ENCODE measurements around the gene RPS6KA2.

DNA sequence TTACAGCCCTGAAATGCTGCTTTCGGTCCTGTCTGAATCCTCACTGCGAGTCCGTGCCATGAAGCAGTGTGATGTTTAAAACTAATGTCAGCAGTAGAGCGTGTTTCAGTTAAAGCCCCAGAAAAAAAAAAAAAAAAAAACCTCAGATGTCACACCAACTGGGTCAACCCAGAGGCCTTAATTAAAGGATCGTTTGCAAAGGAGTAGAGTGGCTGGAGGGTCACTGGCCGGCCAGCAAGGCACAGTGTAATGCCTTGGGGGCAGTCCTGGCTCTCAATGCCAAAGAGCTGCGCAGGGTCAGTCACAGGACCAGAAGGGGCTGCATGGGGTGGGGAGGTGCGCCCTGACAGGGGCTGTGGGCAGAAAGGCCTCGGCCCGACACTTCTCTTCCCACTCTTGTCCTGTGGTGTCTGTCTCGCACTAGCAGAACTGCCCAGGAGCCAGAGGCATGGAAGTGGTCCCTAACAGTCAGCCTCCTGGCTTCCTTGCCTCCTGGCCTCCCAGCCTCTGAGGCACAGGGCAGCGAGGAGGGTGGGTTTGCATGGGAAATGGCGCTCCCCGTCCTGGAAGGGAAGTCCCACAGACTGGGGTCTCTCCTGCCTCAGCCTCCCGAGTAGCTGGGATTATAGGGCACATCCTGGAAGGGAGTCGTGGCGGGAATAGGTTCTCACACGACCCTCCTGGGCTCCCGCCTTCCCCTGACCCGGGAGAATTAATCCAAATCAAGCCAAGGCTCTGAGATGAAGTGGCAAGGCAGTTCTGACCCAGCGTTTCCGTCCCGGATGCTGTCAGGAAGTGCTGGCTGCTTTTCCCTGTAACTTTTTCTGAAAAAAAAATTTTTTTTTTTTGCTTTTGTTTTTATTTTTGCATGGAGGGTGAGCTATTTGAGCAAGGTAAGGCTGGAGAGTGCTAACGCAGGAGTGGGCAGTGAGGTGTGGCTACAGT lies 190.6 kb downstream of the RPS6KA2 start:
- TF ChIP-seq CTCF (IDR thresholded peaks at IDR 0.05; ENCODE audit: insufficient read depth, low read length) (no peak), POLR2AphosphoS5 (IDR thresholded peaks at IDR 0.05; ENCODE audit: low read depth) (no peak)

Measured in HL-60 (cell line).